ENCODE results near the gene LYSMD3.

LYSMD3 gene

GRCh38 chr5:90473396-90474234 is 55.8 kb downstream of the LYSMD3 start:
- no peaks in the 10 kb centered on the region for H3K4me1 ChIP-seq
- peak overlapping the region; percentile 92 for H3K27ac ChIP-seq
- peak overlapping the region; percentile 84 for H3K4me3 ChIP-seq (ENCODE audit: low read depth, low read length)
- H3K36me3 ChIP-seq (ENCODE audit: control insufficient read depth, insufficient read depth, low read length): no peaks in the 10 kb centered on the region
- no peaks in the 10 kb centered on the region for H3K9me3 ChIP-seq (ENCODE audit: control insufficient read depth, low read length)
- H3K27me3 ChIP-seq (ENCODE audit: control insufficient read depth, insufficient read depth, low read length): no peaks in the 10 kb centered on the region
- peak overlapping the region; percentile 95 for H2AFZ ChIP-seq
- TF ChIP-seq CTCF (IDR thresholded peaks at IDR 0.05): no peak
- H3K79me2 ChIP-seq: peaks cover 19% of the 10 kb centered on the region
- H3K9ac ChIP-seq: no peak overlapping the region
- peak overlapping the region; percentile 97 for H3K4me2 ChIP-seq (ENCODE audit: low read length)

GRCh38 chr5:90472783-90473395 is 56.5 kb downstream of the LYSMD3 start:
- no peak overlapping the region for H3K9ac ChIP-seq
- no peak overlapping the region for H2AFZ ChIP-seq
- no peaks in the 10 kb centered on the region for H3K4me1 ChIP-seq
- no peak overlapping the region for H3K27ac ChIP-seq
- H3K9me3 ChIP-seq (ENCODE audit: control insufficient read depth, low read length): no peaks in the 10 kb centered on the region
- H3K36me3 ChIP-seq (ENCODE audit: control insufficient read depth, insufficient read depth, low read length): no peaks in the 10 kb centered on the region
- H3K4me3 ChIP-seq (ENCODE audit: low read depth, low read length): peak overlapping the region; percentile 84
- peak overlapping the region; percentile 97 for H3K4me2 ChIP-seq (ENCODE audit: low read length)
- peaks cover 19% of the 10 kb centered on the region for H3K79me2 ChIP-seq
- H3K27me3 ChIP-seq (ENCODE audit: control insufficient read depth, insufficient read depth, low read length): no peaks in the 10 kb centered on the region
- no peak for TF ChIP-seq CTCF (IDR thresholded peaks at IDR 0.05)
